ENCODE results near the gene LTB4R.
"Not testable (repeated sequence)": the region's sequence is repeated elsewhere in the genome, so short reads cannot be mapped to it uniquely, and the experiment has no call there.

LTB4R gene

DNA sequence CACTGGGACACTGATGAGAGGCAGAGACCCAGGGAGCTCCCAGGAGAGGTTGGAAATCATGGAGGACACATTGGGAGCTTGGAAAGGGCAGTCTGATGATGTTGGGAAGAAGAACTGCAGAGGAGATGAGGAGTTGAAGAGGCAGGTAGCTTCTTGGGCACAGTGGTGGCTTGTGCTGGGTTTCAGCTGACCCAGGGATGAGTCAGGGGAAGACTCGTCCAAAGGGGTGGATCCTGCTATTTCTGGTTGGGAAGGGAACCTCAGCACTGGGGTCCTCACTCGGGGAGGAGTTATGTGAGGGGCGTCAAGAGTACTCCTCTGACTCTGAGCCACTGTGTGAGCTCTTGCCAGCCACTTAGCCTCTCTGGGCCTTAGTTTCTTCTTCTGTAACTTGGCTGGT is 12.0 kb downstream of the LTB4R start:
- DNase-seq (ENCODE audit: low read depth, low spot score) = no peak

DNA sequence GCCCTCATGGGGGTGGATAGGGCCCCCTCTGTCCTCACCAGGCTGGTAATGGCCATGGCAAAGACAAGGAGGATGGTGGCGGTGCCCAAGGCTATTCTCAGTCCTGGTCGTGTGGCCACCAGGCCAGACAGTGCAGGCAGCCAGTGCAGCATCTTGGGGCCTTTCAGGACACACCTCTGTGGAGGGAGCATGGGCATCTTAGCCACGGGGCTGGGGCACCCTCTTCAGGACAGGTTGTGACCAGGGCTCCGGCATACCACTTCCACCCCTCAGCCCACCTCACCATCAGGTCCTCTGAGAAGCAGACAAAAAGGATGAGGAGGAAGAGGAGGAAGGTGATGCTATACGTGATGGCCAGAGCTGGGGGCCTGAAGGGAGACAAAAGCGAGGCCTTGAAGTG is 12.7 kb downstream of the LTB4R start:
- no peak for DNase-seq (ENCODE audit: low read depth, low spot score)

DNA sequence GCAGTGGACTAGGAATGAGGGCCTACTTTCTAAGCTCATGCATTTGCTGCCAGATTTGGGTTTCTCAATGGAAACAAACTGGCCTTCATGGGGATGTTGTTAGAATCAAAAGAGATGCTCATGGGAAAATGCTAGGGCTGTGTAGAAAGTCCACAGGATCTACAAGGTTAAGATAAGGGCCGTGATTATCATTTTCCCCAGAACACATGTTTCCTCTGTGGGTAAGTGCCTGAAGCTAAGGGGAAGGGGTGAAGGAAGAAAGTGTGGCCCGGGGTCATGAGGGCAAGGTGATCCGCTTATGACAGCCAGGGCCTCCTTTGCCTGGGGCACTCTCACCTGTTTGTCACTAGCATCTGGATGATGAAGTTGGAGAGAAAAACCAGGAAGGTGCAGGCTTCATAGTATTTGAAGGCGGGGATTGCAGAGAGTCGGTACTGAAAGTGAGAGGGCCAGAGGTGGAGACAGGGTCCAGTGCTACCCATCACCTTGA is 13.8 kb downstream of the LTB4R start:
- DNase-seq (ENCODE audit: low read depth, low spot score) = no peak

DNA sequence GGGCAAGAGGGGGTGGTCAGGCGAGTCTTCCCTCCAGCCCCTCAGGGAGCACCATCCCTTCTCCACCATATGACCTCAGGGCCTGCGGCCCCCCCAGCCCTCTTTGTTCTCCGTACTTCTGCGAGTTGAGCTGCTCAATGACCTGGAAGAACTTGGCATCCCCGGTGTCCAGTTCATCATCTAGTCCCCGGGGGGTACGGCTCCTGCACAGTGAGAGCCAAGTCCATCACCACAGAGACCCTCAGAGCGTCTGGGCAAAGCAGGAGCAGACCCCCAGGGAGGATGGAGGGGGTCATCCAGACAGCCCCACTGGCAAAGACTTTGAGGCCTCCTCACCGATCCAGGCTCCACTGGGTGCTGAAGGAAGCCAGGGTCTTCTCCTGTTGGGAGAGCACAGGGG is 14.7 kb downstream of the LTB4R start:
- no peak for DNase-seq (ENCODE audit: low read depth, low spot score)

DNA sequence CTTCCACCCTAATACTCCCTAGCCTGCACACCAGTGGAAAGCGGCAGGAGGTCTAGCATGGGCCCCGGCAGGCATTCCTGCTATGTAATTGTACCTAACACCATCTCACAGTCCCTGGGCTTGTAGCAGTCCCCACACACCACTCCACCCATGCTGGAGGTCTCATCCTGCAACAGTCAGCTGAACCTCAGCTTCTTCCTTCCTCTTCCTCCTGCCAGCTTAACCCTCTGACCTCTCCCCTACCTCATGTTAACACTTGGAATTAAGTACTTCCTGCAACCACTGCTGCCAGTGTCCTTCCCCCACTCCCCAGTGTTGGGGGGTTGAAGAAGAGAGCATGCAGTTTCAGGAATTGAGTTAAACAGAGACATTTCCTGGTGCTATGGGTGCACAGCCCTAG is 16.0 kb downstream of the LTB4R start:
- DNase-seq (ENCODE audit: low read depth, low spot score) = no peak

DNA sequence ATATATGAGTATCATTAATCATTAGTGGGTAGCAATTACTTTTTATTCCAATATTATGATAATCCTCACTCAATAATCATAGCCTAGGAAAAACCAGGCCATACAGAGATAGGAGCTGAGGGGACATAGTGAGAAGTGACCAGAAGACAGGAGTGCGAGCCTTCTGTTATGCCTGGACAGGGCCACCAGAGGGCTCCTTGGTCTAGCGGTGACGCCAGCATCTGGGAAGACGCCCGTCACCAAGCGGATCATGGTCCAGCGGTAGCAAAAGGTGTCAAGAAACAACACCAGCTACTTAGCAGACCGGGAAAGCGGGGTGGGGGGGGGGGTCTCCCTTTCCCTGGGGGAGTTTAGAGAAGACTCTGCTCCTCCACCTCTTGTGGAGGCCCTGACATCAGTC is 16.6 kb downstream of the LTB4R start:
- DNase-seq (ENCODE audit: low read depth, low spot score) = not testable (repeated sequence)

DNA sequence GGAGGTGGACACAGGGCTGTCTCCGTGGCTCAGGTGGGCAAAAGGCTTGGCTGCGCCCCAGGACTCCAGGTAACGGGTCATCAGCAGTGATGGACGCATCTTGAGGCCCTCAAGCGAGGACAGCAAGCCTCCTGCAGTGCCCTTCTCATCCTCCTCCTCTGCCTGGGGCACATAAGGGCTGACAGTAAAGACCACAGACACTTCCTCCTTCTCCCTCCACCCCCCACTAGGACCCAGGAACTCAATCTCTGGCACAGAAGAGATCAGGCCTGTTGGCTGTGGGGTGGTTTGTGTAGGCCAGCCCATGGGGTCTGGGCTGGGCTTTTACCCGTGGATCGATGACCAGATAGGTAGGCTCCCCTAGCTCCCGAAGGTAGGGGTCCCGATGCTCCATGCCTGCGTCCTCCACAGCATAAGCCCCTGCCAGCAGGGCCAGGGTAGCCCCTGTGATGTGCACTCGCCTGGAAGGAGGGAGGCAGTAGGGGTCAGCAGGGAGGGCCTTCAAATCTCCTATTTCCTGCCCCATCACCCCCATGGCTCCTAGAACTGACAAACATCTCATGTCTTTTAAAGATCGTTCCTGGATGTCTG is 17.9 kb downstream of the LTB4R start:
- no peak for DNase-seq (ENCODE audit: low read depth, low spot score)

DNA sequence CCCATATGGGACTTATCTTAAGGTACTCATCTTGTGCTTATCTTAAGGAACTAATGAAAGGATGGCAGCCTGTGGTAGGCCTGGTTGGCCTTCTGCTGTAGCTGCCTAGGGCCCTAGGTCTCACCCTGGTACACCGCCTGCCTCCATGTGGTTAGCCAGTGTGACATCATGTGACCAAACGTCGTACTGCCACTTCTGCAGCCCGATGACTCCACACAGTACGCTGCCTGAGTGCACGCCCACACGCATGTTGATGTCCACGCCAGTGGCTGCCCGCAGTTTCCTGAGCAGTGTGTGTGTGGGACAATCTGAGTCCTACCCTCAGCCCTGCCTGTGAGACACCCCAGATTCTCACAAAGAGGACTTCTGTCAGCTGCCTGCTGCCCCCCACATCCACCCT is 18.4 kb downstream of the LTB4R start:
- no peak for DNase-seq (ENCODE audit: low read depth, low spot score)

DNA sequence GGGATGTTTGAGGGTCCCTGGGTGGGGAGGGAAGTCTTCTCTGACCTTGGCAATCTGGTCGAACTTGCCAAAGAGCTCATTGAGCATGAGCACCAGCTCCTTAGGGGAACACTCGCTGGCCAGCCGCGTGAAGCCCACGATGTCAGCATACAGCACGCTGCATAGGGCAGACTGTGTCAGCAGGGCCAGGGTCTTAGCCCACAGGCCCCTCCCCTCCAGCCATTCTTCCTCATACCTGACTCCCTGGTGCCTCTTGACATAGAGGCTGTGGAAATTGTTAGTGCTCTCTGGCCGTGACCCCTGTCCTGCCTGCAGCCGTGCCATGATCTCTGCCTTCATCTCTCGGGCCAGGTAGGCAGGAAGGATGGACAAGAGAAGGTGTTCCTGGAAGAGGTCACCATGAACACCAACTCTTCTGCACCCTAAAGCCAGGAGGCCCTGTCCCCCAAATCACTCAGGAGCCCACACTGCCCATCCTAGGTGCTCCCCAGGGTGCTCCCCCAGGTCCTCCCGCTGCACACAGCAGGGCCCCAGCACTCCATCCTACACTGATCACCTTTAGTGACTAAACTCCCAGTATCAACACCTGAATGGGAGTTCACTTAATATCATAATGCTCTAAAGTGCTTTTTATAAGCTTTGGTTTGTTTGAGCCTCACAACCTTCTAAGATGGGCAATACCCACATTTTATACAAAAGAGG is 19.8 kb downstream of the LTB4R start:
- DNase-seq (ENCODE audit: low read depth, low spot score) = no peak

DNA sequence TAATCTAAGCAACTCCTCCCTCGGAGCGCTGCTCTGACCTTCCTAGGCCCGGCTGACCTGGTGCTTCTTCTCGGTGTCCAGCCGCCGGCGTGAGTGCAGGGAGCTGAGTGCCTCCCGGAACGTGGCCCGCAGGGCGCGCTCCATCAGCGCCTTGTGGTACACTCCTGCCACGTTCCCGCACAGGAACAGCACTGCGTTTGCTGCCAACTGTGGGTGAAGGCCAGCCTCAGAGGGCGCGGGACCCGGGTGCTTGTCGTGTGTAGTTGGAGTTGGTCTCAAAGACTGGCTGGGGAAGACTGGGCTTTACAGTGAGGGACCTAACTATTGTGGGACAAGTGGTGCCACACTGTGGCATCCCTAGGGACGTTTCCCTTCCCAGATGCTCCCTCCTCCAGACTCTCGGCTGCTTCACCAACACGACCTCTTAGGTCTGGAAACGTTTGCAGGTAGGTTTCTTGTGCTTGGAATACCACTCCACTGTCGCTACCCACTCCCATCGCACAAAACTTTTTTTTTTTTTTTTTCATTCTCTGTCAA is 20.5 kb downstream of the LTB4R start:
- no peak for DNase-seq (ENCODE audit: low read depth, low spot score)

DNA sequence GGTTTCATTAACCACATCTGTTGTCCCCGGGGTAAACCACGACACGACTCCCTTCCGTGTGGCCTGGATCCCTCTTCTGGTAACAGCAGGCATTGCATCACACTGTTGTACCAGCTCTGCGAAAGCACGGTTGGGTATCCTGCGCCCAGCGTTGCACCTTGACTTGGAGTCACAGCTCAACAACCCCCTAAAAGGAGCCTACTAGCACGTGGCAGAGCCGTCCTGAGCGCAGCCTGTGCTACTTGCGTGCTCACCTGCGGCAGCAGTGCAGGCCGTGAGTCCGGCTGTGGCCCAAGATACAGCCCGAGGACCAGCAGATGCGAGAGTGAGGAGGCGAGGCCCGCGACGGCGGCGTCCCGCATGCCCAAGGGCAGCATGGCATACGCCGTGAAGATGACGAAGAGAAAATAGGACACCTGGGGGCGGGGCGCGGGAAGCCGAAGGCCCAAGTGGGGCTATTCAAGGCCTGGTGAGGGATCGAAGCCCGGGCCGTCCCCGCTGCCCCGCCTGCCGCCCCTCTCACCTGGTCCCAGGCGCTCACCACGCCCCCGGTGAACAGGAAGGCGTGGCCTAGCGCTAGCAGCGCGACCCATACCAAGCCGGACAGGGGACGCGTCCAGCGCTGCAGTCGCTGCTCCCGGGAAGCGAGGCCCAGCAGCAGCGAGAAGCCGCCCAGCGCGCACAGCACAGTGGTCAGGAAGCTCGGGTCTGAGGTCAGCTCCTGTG is 21.1 kb downstream of the LTB4R start:
- DNase-seq (ENCODE audit: low read depth, low spot score) = no peak

DNA sequence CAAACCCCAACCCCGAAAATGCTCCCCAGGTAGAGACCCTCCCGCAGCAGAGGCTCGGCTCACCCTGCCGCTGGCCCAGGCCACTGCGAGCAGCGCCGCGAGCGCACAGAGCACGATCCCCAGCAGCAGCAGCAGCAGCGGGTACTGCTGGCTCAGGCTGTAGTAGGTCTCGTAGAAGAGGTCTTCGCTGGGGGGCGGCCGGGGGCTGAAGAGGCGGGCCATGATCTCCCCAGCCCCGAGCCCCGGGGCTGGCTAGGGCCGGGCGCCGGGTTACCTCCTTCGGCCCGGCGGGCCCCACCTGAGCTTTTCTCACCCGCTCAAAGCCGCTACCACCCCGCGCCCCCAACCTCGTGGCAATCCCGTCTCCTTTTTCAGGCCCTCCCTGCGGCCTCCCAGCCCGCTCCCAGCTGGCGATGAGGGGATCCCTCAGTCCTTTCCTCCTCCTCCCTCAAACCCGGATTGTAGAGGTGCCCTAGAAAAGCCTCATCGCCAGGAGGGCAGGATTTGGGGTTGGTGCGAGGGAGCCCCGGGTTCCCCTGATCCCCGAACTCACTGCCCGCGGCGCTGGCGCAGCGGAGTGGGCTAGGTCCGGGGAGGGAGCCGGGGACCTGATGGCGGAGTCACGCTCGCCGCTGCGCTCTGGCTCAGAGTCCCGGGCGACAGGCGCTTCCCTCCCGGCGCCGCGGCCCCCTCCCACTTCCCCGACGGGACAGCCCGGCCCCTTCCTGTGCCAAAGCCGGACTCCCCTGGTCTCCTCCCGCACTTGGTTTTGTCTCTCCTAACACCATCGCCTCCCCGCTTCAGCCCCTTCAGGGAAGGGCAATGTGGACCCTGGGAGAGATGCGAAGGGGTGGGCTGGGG is 23.4 kb downstream of the LTB4R start, which contains the start of gene ADCY4:
ADCY4 (minus strand) TSS at position 641 of the 861 bp plus-strand sequence; CDS start at position 222, 419 bp downstream.
- DNase-seq (ENCODE audit: low read depth, low spot score) = no peak

DNA sequence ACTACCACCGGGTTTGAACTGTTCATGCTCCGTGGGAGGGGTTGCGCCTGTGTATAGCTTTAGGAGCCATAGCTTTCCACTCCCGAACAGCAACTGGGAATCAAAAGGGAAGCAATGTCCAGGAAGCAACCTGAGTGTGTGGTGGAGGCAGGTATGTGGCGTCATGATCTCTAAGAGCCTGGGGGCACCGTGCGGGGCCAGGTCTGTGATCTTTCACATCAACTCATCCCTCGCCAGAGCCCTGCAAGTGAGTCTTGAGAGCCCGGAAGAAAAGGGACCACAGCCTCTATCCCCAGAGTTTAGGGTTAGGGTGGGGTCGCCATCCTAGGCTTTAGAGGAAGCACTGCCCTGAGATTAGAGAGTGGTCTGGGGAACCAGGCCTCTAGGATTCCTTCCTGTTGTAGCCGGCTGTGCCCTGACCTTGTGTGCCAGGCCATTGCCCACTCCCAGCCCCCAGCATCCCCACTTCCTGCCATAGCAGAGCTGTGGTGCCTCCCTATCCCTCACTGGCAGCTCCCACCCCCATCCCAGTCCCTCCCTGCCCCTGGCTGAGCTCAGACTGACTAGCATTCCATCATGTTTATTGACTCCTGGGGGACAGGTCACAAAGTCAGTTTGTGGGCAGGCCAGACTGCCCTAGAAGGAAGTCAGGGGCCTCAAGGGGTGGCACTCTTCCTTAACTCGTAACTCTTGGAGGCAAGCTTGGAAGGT is 24.3 kb downstream of the LTB4R start:
- no peak for DNase-seq (ENCODE audit: low read depth, low spot score)

DNA sequence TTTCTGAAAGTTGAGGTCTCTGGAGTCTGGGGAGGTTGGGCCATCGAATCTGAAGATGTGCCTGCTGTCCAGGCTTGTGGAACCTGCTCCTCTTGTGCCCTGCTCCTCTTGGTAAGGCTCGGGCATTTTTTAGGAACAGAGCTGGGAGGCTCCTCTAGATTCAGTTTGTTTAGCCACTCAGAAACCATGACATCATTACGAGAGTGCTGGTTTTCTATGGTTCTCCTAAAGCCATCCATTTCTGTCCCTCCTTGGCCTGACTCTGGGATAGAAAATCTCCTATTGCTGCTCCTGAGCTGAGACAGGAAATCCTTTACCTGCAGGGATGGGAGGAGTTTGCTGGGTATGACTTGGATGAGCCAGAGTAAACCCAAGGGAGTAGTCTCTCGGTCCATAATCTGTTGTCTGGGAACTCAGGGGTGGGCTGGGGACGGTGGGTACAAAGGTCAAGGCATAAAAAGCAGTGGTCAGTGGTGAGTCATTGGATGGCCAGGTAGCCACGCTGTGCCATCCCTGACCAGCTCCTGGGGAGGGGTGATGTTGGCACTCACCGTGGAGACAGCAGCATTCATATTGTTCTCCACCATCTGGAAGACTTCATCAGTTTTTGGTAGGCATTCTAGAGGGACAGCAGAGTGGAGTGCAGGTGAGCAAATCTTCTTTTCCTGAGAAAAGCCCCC is 26.0 kb downstream of the LTB4R start:
- DNase-seq (ENCODE audit: low read depth, low spot score) = no peak

DNA sequence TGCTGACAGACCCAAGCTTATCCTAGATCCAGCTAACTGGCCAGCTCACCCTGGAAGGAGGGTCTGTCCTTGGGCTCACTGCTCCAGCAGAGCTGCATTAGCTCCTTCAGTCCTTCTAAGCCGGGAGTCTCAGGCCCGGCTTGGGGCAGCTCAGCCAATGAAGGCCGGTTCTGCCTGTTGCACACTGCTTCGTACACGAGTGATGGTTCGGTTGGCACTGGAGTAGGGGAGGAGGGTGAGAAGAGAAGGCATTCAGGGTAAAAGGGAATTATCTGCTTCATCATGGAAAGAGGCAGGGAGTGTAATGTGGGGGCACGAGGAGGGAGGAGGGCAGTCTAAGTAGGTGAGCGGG is 26.5 kb downstream of the LTB4R start:
- DNase-seq (ENCODE audit: low read depth, low spot score) = no peak

DNA sequence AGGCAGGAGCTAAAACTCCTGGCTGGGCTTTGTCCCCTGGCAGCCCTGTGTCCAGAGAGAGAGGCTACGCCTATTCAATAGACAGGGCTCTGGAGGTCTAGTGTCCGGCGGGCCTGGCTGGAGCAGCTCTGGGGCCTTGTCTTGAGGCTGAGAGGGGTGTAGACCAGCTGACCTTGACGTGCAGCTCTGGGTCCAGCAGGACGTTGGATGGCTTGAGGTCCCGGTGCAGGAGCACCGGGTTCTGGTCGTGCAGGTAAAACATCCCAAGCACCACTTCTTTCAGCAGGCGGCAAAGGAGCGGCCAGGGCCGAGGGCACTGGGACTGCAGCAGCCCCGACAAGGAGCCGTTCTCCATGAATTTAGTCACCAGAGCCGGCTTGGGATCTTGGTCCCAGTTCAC is 27.5 kb downstream of the LTB4R start:
- DNase-seq (ENCODE audit: low read depth, low spot score) = no peak

DNA sequence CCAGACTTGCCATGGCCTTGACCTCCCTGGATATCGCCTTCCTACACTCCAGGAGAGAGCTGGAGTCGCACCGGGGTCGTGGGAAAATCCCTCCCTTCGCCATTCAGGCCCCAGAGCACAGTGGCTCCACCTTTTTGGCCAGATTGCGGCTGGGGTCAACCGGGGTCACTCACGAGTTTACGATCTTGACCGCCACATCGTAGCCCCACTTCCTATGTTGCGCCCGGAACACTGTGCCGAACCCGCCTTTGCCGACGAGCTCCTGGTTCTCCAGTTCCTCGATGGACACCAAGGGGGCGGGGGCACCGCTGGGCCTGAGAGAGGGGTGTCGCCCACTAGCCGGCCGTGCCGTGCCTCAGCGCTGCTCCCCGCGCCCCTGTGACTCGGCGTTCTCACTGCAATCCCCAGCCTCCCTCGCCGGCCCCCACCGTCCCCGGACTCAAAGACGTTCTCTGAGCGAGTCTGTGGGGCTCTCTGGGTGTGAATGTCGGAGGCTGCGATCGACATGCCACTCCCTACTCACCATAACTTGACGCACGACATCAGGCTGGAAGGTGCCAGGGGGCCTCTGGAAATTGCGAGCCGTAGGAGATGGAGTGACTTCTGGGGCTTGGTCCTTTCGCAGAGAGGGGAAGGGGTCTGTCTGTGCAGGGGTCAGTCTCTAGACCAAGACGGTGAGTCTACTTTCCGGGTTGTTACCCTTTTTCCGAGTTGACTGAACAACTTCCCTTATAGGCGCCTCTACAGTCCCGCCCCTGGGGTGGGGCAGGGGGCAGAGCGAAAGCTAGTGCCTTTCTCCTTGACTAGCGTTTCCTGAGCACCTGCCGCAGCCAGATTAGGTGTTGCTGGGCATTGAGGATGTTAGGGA is 28.2 kb downstream of the LTB4R start, which contains the start of gene RIPK3:
RIPK3 (minus strand) TSS at position 708 of the 868 bp plus-strand sequence; CDS start at position 543, 165 bp downstream.
- DNase-seq (ENCODE audit: low read depth, low spot score) = no peak

DNA sequence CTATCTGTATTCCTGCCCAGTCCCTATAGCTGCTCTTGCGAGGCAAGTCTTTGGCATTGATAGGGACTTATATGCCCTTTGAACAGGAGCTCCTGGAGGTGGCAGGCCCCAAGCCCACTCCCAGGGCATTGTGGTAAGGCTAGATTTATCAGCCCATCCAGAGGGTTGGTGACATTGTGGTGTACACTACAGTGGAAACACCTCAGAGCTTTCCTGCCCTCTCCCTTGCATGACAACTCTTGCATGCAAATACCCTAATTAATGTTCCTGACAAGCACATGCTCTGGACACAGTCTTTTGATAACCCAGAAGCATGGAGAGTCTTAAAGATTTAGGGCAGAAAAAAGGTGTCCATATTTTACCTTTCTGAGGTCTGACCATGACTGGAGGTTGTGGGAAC is 29.3 kb downstream of the LTB4R start:
- DNase-seq (ENCODE audit: low read depth, low spot score) = no peak

DNA sequence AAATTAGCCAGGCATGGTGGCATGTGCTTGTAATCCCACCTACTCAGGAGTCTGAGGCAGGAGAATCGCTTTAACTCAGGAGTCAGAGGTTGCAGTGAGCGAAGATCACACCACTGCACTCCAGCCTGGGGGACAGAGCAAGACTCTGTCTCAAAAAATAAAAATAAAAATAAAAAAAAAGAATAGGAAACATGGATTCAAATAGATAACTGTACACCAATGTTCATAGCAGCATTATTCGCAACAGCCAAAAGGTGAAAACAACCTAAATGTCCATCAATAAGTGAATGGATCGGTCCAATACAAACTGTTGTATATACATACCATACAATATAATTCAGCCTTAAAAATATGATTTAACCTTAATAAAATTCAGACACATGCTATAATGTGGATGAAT is 31.6 kb downstream of the LTB4R start:
- no peak for DNase-seq (ENCODE audit: low read depth, low spot score)

Data from smooth muscle cell of the brain vasculature (primary cell).